ENCODE measurements around the gene GUCA2A.

The GUCA2A gene

DNA sequence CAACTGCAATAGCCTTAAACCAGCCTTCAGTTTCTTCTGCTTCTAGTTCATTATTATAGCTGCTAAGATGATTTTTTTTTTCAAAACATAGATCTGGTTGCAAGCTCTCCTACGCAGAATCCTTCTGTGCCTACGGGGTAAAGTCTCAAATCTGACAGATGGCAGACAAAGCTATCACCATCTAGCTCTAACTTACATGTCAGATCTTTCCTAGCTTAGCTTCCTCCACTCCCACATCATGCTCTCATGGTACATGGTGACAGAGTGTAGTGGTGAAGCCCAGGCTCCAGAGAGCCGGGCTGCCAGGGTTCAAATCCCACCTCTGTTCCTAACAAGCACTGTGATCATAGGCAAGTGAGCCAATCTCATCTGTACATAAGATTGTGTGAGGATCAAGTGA, 35.6 kb downstream of the GUCA2A start:
- no peak for DNase-seq

GRCh38 chr1:42128499-42128898, 36.0 kb downstream of the GUCA2A start:
- no peak for DNase-seq

GRCh38 chr1:42127767-42128166, 36.8 kb downstream of the GUCA2A start:
- no peak for DNase-seq

DNA sequence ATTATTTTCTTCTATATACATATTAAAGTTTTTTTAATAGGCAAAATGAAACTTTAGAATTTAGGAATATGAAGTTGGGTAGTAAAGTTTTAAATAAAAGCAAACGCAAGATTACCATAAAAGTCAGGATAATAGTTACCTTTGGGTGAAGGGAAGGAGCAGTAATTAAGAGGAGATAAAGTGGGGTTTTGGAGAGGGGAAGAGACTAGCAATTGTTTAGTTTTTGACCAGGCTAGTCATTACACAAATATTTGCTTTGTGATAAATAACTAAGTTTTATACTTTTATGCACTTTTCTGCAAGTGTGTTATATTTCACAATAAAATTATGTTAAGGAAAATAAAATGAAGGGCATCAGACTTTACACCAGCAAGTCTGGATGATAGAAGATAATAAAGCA, 39.0 kb downstream of the GUCA2A start:
- DNase-seq, result no peak

DNA sequence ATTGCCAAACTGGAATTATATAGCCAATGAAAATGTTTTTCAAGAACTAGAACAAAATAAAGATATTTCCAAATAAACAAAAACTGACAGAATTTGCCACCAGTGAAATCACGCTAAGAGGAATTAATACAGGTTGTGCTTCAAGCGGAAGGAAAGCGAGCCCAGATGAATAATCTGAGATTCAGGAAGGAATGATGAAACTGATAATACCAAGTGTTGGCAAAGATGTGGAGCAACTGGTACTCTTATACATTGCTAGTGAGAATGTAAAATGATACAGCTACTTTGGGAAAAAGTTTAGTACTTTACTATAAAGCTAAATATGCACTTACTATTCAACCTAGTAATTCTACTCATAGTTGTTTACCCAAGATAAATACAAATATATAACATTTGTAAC, 42.1 kb downstream of the GUCA2A start:
- no peak for DNase-seq

GRCh38 chr1:42118125-42118524, 46.4 kb downstream of the GUCA2A start:
- no peak for DNase-seq

GRCh38 chr1:42117214-42117613, 47.3 kb downstream of the GUCA2A start:
- no peak for DNase-seq

GRCh38 chr1:42114229-42114628, 50.3 kb downstream of the GUCA2A start:
- DNase-seq, result no peak

All from CD4-positive, alpha-beta T cell treated with Interleukin-4 for 4 hours (primary cell).